Liver (tissue), 9 donors: ENCODE measurements around the gene LRRK1. TPM values are rescaled to one million over a fixed set of nuclear protein-coding genes. Genes with fewer than 3 reads are reported as not detected.

Experiments
- DNase-seq: peaks from one replicate; pipeline ENCODE4 v3.0.0-alpha.2; 2017; ENCODE audit warnings: low spot score
- H3K27ac ChIP-seq, 2 donors: one replicate each; pipeline ENCODE4 v1.7.0; 2013; ENCODE audit warnings: inconsistent platforms in 2 of 2, low read length in 2 of 2, control low read depth in 1 of 2, low read depth in 1 of 2, mild to moderate bottlenecking in 1 of 2
- H3K27me3 ChIP-seq, 4 donors: one replicate each; pipeline versions ENCODE4 v1.6.1 to v1.7.0; 2013; ENCODE audit warnings: low read length in 3 of 4, inconsistent platforms in 1 of 4, mild to moderate bottlenecking in 1 of 4, moderate library complexity in 1 of 4; ENCODE audit not compliant: control insufficient read depth in 4 of 4, insufficient read depth in 4 of 4
- H3K36me3 ChIP-seq, 4 donors: one replicate each; pipeline versions ENCODE4 v1.6.1 to v1.7.0; 2013; ENCODE audit warnings: low read length in 3 of 4, mild to moderate bottlenecking in 3 of 4, low read depth in 1 of 4, moderate library complexity in 1 of 4; ENCODE audit not compliant: control insufficient read depth in 4 of 4, insufficient read depth in 3 of 4
- H3K4me1 ChIP-seq, 4 donors: one replicate each; pipeline versions ENCODE4 v1.6.1 to v1.7.0; 2013; ENCODE audit warnings: low read length in 3 of 4, mild to moderate bottlenecking in 3 of 4, moderate library complexity in 1 of 4; ENCODE audit not compliant: control insufficient read depth in 4 of 4, insufficient read depth in 4 of 4
- H3K4me3 ChIP-seq, 3 donors: one replicate each; pipeline versions ENCODE4 v1.6.1 to v1.7.0; 2013; ENCODE audit warnings: low read length in 3 of 3, control low read depth in 1 of 3, low read depth in 1 of 3, mild to moderate bottlenecking in 1 of 3
- H3K9ac ChIP-seq, 2 donors: one replicate each; pipeline ENCODE4 v1.7.0; 2013; ENCODE audit warnings: low read length in 2 of 2, mild to moderate bottlenecking in 2 of 2, moderate library complexity in 2 of 2, control low read depth in 1 of 2, low read depth in 1 of 2
- H3K9me3 ChIP-seq, 4 donors: one replicate each; pipeline versions ENCODE4 v1.6.1 to v1.7.0; 2013; ENCODE audit warnings: low read length in 3 of 4; ENCODE audit not compliant: control insufficient read depth in 4 of 4
- EGR1 ChIP-seq, 2 donors: IDR thresholded peaks; 2 replicates each; pipeline ENCODE4 v1.6.1; 2016 to 2018; ENCODE audit warnings: antibody characterized with exemption in 2 of 2, low read depth in 2 of 2
- FOXA1 ChIP-seq: IDR thresholded peaks from 2 replicates; pipeline ENCODE4 v1.6.1; 2016; ENCODE audit warnings: antibody characterized with exemption
- FOXA2 ChIP-seq: IDR thresholded peaks from 2 replicates; pipeline ENCODE4 v1.6.1; 2016; ENCODE audit warnings: antibody characterized with exemption
- GABPA ChIP-seq, 2 donors: IDR thresholded peaks in 1 of 2; conservative IDR thresholded peaks in 1 of 2; 2 replicates each; pipeline ENCODE4 v1.6.1; 2016; ENCODE audit warnings: antibody characterized with exemption in 2 of 2, mild to moderate bottlenecking in 1 of 2, moderate library complexity in 1 of 2
- HNF4A ChIP-seq, 2 donors: conservative IDR thresholded peaks; 2 replicates each; pipeline ENCODE4 v1.6.1; 2016; ENCODE audit warnings: antibody characterized with exemption in 2 of 2, mild to moderate bottlenecking in 2 of 2
- JUND ChIP-seq, 2 donors: IDR thresholded peaks; 2 replicates each; pipeline ENCODE4 v1.6.1; 2016; ENCODE audit warnings: antibody characterized with exemption in 2 of 2
- MAX ChIP-seq: IDR thresholded peaks from 2 replicates; pipeline ENCODE4 v1.6.1; 2016; ENCODE audit warnings: antibody characterized with exemption
- NR2F2 ChIP-seq: IDR thresholded peaks from 2 replicates; pipeline ENCODE4 v1.6.1; 2016; ENCODE audit warnings: antibody characterized with exemption
- RAD21 ChIP-seq, 2 donors: IDR thresholded peaks; 2 replicates each; pipeline ENCODE4 v1.6.1; 2016; ENCODE audit warnings: antibody characterized with exemption in 2 of 2, mild to moderate bottlenecking in 2 of 2
- REST ChIP-seq: IDR thresholded peaks from 2 replicates; pipeline ENCODE4 v1.6.1; 2016; ENCODE audit warnings: antibody characterized with exemption, mild to moderate bottlenecking
- RXRA ChIP-seq, 2 donors: IDR thresholded peaks; 2 replicates each; pipeline ENCODE4 v1.6.1; 2017 to 2018; ENCODE audit warnings: antibody characterized with exemption in 2 of 2, mild to moderate bottlenecking in 1 of 2
- SP1 ChIP-seq: IDR thresholded peaks from 2 replicates; pipeline ENCODE4 v1.6.1; 2018; ENCODE audit warnings: antibody characterized with exemption, mild to moderate bottlenecking
- TAF1 ChIP-seq: conservative IDR thresholded peaks from 2 replicates; pipeline ENCODE4 v1.6.1; 2016; ENCODE audit warnings: antibody characterized with exemption, mild to moderate bottlenecking
- YY1 ChIP-seq: IDR thresholded peaks from 2 replicates; pipeline ENCODE4 v1.6.1; 2016; ENCODE audit warnings: antibody characterized with exemption, mild to moderate bottlenecking
- ZBTB33 ChIP-seq: IDR thresholded peaks from 2 replicates; pipeline ENCODE4 v1.6.1; 2016; ENCODE audit warnings: antibody characterized with exemption
- WGBS: extraction: QIAGEN DNeasy Blood & Tissue Kit; methylation state at CpG from one replicate; pipeline ENCODE4 v1.1.7; 2013; 5-methylcytosine and 5-hydroxymethylcytosine counted together
- polyA plus RNA-seq, 2 donors: library from polyadenylated mRNA; stranded (reverse) in 1 of 2; unstranded in 1 of 2; fragments of 200-250 nt in 1 of 2; fragments of >200 nt in 1 of 2; fragmentation: Nextera tagmentation in 1 of 2; extraction: Ambion mirVana in 1 of 2; gene quantifications; one replicate each; pipeline versions ENCODE4 v1.2.1 to v1.2.3, GENCODE V29; 2013 to 2015
- total RNA-seq, 2 donors: library from RNA; depleted of rRNA; stranded (reverse); fragments of >200 nt; gene quantifications; one replicate each; pipeline ENCODE4 v1.2.3, GENCODE V29; 2014
- TF ChIP-seq, protein P1 (sequence below): IDR thresholded peaks from 2 replicates; pipeline ENCODE4 v1.6.1; 2016; ENCODE audit warnings: antibody characterized with exemption
- TF ChIP-seq, protein P2 (sequence below): fragments of 150-350 bp; IDR thresholded peaks from 2 replicates; pipeline ENCODE4 v1.5.1; 2017; ENCODE audit warnings: improper control_type of control experiment, low read depth, low read length; ENCODE audit not compliant: missing input control
- donor health status: healthy.
- donor health status: healthy.
- donor health status: healthy.
- donor health status: healthy.
- donor health status: healthy.

The LRRK1 gene
- total and polyA plus RNA-seq, 4 donors = 1.2 to 4.4 (median 2.7) TPM

- DNase-seq = no peak
- WGBS = 92% methylated on average over 48 of the region's 48 CpGs
- Histone ChIP-seq H3K27me3 (no peaks in the 10 kb centered on the region), H3K4me1 (peaks cover 0 to 5% (median 0%) of the 10 kb centered on the region in 4 donors), H3K27ac (no peak overlapping the region), H3K36me3 (no peaks in the 10 kb centered on the region), H3K9me3 (no peaks in the 10 kb centered on the region), H3K9ac (no peak overlapping the region), H3K4me3 (no peak overlapping the region)
- TF ChIP-seq GABPA (IDR thresholded peaks at IDR 0.05 in 1 of 2, conservative IDR thresholded peaks at IDR 0.05 in 1 of 2) (no peak), JUND (IDR thresholded peaks at IDR 0.05) (no peak), YY1 (no peak), EGR1 (IDR thresholded peaks at IDR 0.05; ENCODE audit: low read depth in 2 of 2) (no peak), HNF4A (conservative IDR thresholded peaks at IDR 0.05) (no peak), TAF1 (no peak), RAD21 (IDR thresholded peaks at IDR 0.05) (no peak), ZBTB33 (no peak), FOXA1 (no peak), MAX (no peak)
- TF ChIP-seq, protein P1, sequence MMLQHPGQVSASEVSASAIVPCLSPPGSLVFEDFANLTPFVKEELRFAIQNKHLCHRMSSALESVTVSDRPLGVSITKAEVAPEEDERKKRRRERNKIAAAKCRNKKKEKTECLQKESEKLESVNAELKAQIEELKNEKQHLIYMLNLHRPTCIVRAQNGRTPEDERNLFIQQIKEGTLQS = no peak
These were observed 167.4 kb downstream of the LRRK1 start for GRCh38 chr15:101086394-101087171.

GRCh38 chr15:101087172-101087769, 168.1 kb downstream of the LRRK1 start:
- H3K4me3 ChIP-seq = no peak overlapping the region
- WGBS = 81% methylated on average over 10 of the region's 10 CpGs
- DNase-seq = no peak
- no peaks in the 10 kb centered on the region for H3K27me3 ChIP-seq
- H3K4me1 ChIP-seq = peaks cover 0 to 6% (median under 1%) of the 10 kb centered on the region in 4 donors
- H3K27ac ChIP-seq = no peak overlapping the region
- H3K36me3 ChIP-seq = no peaks in the 10 kb centered on the region
- H3K9ac ChIP-seq = no peak overlapping the region
- TF ChIP-seq RXRA (IDR thresholded peaks at IDR 0.05) (no peak), JUND (IDR thresholded peaks at IDR 0.05) (no peak), HNF4A (conservative IDR thresholded peaks at IDR 0.05) (no peak), MAX (no peak), EGR1 (IDR thresholded peaks at IDR 0.05; ENCODE audit: low read depth in 2 of 2) (no peak), YY1 (no peak), REST (no peak), FOXA2 (no peak), FOXA1 (no peak), TAF1 (no peak), GABPA (IDR thresholded peaks at IDR 0.05 in 1 of 2, conservative IDR thresholded peaks at IDR 0.05 in 1 of 2) (no peak), ZBTB33 (no peak), SP1 (no peak), NR2F2 (no peak)
- TF ChIP-seq, protein P2, sequence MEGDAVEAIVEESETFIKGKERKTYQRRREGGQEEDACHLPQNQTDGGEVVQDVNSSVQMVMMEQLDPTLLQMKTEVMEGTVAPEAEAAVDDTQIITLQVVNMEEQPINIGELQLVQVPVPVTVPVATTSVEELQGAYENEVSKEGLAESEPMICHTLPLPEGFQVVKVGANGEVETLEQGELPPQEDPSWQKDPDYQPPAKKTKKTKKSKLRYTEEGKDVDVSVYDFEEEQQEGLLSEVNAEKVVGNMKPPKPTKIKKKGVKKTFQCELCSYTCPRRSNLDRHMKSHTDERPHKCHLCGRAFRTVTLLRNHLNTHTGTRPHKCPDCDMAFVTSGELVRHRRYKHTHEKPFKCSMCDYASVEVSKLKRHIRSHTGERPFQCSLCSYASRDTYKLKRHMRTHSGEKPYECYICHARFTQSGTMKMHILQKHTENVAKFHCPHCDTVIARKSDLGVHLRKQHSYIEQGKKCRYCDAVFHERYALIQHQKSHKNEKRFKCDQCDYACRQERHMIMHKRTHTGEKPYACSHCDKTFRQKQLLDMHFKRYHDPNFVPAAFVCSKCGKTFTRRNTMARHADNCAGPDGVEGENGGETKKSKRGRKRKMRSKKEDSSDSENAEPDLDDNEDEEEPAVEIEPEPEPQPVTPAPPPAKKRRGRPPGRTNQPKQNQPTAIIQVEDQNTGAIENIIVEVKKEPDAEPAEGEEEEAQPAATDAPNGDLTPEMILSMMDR = no peak
- TF ChIP-seq, protein P1 = no peak
- no peaks in the 10 kb centered on the region for H3K9me3 ChIP-seq
